ENCODE results near the gene SH3D21. TPM values are rescaled to one million over a fixed set of nuclear protein-coding genes. Genes with fewer than 3 reads are reported as not detected.

The SH3D21 gene
- total RNA-seq, 3 donors from 2014 or later: 12.3 to 18.0 (median 14.2) TPM

DNA sequence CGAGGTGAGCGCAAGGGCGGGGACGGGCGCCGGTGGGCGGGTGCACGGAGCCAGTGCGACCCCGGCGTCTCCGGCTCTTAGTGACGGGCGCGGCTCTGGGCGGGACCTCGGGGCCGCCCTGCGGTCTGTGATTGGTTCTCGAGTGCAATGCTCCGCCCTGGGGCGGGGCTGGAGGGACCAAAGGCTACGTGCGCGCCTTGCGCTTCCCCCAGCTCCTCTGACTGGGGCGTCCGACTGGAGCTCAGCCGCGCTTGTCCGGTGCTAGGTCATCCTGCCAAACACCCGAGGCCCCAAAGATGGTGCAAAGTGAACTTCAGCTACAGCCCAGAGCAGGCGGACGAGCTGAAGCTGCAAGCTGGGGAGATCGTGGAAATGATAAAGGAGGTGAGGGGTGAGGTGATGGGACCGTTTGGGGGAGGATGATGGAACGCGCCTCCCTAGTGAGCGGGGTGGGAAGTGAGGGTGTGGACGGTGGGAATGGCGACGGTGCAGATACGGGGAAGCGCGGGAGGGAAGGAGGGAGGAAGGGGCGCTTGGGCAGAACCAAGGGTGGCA lies 811 bp downstream of the SH3D21 start:
- TF ChIP-seq, protein P1, sequence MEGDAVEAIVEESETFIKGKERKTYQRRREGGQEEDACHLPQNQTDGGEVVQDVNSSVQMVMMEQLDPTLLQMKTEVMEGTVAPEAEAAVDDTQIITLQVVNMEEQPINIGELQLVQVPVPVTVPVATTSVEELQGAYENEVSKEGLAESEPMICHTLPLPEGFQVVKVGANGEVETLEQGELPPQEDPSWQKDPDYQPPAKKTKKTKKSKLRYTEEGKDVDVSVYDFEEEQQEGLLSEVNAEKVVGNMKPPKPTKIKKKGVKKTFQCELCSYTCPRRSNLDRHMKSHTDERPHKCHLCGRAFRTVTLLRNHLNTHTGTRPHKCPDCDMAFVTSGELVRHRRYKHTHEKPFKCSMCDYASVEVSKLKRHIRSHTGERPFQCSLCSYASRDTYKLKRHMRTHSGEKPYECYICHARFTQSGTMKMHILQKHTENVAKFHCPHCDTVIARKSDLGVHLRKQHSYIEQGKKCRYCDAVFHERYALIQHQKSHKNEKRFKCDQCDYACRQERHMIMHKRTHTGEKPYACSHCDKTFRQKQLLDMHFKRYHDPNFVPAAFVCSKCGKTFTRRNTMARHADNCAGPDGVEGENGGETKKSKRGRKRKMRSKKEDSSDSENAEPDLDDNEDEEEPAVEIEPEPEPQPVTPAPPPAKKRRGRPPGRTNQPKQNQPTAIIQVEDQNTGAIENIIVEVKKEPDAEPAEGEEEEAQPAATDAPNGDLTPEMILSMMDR (IDR thresholded peaks at IDR 0.05): no peak
- ATAC-seq (peak; percentile 96), DNase-seq (peak; percentile 95 to 97 (median 96))
- Histone ChIP-seq H3K4me1 (ENCODE audit: low read depth) (peaks cover 11% of the 10 kb centered on the region), H3K36me3 (ENCODE audit: low read depth) (peaks cover 1% of the 10 kb centered on the region), H3K9me3 (no peaks in the 10 kb centered on the region), H3K4me3 (peak overlapping the region; percentile 54)
- intact Hi-C loops (cut with DNase I, micrococcal nuclease): no loop called here

DNA sequence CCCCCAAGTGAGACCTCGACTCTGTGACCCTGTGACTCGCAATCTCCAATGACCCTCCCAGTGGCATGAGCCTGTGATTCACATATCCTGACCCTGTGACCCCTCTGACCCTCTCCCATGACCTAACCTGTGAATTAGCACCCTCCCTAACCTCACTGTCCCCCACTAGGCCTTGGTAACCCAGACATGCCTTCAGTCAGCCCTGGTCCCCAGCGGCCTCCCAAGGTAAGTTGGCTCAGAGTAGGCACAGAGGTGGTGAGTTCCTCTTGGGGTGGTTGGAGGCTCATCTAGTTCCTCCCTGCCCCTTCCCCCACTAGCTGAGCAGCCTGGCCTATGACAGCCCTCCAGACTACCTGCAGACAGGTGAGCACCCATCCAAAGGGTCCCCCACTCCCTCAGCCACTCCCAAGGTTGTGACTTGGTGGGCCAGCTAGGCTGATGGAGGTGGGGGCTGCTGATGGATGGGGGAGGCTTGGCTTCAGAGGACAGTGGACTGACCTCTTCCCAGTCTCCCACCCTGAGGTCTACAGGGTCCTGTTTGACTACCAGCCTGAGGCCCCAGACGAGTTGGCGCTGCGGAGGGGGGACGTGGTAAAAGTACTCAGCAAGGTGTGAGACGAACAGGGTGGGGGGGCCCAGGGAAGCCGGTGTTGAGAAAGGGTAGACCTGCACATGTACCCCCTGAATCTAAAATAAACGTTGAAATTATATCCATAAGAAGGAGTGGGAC lies 1.6 kb downstream of the SH3D21 start:
- no peak for ATAC-seq
- DNase-seq: peak in 1 of 3 donors; percentile 19
- intact Hi-C loops (cut with DNase I, micrococcal nuclease): no loop called here

DNA sequence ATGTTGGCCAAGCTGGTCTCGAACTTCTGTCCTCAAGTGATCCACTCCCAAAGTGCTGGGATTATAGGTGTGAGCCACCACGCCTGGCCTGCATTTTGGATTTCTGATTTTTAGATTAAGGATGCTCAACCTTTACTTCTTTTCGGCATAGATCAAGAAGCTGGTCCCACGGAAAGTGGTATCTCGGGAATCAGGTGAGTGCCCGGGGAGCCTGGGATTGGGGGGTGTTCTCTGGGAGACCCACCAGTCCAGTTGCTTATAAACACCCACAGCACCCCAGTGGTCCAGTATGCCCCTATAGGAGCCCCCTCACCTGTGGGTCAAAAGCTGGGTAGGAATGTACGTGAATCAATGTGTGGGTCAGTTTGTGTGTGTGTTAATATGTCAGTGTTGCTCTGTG lies 3.2 kb downstream of the SH3D21 start:
- no peak for DNase-seq
- intact Hi-C loops (cut with DNase I, micrococcal nuclease): no loop called here
- Histone ChIP-seq H3K4me1 (ENCODE audit: low read depth) (peaks cover 11% of the 10 kb centered on the region), H3K4me3 (no peak overlapping the region), H3K9me3 (no peaks in the 10 kb centered on the region), H3K36me3 (ENCODE audit: low read depth) (no peaks in the 10 kb centered on the region)
- TF ChIP-seq, protein P1 (IDR thresholded peaks at IDR 0.05): no peak
- no peak for ATAC-seq

More for the DNA sequence above, 1.6 kb downstream of the SH3D21 start:
- Histone ChIP-seq H3K4me1 (ENCODE audit: low read depth) (peaks cover 11% of the 10 kb centered on the region), H3K4me3 (no peak overlapping the region), H3K36me3 (ENCODE audit: low read depth) (no peaks in the 10 kb centered on the region), H3K9me3 (no peaks in the 10 kb centered on the region)
- TF ChIP-seq, protein P1 (IDR thresholded peaks at IDR 0.05): no peak

DNA sequence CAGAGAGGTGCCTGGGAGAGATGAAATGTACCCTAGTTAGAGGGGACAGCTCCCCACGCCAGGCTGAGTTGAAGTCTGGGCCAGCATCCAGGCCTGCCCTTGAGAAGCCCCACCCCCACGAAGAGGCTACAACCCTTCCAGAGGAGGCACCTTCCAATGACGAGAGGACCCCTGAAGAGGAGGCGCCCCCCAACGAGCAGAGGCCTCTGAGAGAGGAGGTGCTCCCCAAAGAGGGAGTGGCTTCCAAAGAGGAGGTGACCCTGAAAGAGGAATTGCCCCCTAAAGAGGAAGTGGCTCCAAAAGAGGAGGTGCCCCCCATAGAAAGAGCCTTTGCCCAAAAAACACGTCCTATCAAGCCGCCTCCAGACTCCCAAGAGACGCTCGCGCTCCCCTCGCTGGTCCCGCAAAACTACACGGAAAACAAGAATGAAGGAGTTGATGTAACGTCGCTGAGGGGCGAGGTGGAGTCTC lies 14.2 kb downstream of the SH3D21 start:
- no peaks in the 10 kb centered on the region for H3K9me3 ChIP-seq
- intact Hi-C loops (cut with DNase I, micrococcal nuclease): no loop called here
- no peaks in the 10 kb centered on the region for H3K36me3 ChIP-seq (ENCODE audit: low read depth)
- ATAC-seq (no peak), DNase-seq (no peak)
- peaks cover 20% of the 10 kb centered on the region for H3K4me1 ChIP-seq (ENCODE audit: low read depth)
- no peak overlapping the region for H3K4me3 ChIP-seq
- TF ChIP-seq, protein P1 (IDR thresholded peaks at IDR 0.05): no peak

DNA sequence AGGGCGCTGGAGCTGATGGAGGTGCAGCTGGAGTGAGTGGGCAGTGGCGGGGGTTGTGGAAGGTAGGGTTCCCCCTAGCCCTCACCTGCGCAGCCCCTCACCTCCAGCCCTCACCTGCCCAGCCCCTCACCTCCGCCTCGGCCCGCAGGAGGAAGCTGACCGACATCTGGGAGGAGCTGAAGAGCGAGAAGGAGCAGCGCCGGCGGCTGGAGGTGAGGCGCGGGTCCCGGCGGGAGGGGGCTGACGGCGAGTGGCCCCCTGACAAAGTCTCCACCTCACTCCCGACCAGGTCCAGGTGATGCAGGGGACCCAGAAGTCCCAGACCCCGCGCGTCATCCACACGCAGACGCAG lies 14.6 kb downstream of the SH3D21 start:
- H3K4me1 ChIP-seq (ENCODE audit: low read depth): peaks cover 20% of the 10 kb centered on the region
- no peaks in the 10 kb centered on the region for H3K36me3 ChIP-seq (ENCODE audit: low read depth)
- TF ChIP-seq, protein P1 (IDR thresholded peaks at IDR 0.05): no peak
- no peak overlapping the region for H3K4me3 ChIP-seq
- intact Hi-C loops (cut with DNase I, micrococcal nuclease): no loop called here
- DNase-seq (no peak), ATAC-seq (no peak)
- no peaks in the 10 kb centered on the region for H3K9me3 ChIP-seq
